A549 treated with CpdA at 1 μM for 4 hours (cell line): Measurements from ENCODE around the gene EXOSC6. TPM values are rescaled to one million over a fixed set of nuclear protein-coding genes. Genes with fewer than 3 reads are reported as not detected.

Experiments
- total RNA-seq: library from RNA; stranded (reverse); fragments of 200-300 nt; extraction: Qiagen RNA extraction; gene quantifications from 5 replicates; pipeline ENCODE4 v1.2.3, GENCODE V29; 2022; ENCODE audit warnings: low read depth

EXOSC6 gene
- 12.2 to 15.9 TPM (median 15.3 TPM) in 5 replicates for total RNA-seq

DNA sequence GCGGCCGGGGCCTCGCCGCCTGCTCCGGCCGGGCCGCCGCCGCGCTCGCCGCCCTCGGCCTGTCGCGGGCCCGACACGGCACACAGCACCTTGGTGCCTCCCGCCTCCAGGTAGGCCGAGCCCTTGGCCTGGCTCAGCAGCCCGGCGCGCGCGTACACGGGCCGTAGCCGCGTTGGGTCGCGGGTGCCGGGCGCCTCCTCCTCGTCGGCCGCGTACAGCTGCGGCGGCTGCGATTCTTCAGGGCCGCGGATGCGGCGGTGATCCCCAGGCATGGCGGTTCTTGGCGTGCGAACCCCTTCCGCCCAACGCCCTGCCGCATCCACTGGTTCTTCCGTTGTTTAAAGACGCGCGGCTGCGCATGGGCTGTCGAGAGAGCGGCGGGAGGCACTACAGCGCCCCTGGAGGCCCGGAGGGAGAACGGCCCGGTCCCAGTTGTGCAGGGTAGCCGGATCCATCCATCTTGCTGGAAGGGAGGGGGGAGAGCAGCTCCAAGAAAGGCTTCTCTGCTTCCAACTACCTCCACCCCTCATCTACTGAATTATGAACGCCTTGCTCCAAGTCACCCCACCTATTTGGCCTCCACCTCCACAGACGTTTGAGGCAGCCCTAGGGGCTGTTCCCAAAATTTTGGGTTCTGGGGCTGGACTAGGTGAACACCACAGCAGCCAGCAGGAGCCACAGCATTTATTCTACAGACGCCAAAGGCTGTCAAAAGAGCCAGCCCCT, at the start of gene EXOSC6:
TSS of gene EXOSC6 (minus strand) at position 312 of the 726 bp plus-strand sequence. CDS start at position 272, 40 bp downstream.

DNA sequence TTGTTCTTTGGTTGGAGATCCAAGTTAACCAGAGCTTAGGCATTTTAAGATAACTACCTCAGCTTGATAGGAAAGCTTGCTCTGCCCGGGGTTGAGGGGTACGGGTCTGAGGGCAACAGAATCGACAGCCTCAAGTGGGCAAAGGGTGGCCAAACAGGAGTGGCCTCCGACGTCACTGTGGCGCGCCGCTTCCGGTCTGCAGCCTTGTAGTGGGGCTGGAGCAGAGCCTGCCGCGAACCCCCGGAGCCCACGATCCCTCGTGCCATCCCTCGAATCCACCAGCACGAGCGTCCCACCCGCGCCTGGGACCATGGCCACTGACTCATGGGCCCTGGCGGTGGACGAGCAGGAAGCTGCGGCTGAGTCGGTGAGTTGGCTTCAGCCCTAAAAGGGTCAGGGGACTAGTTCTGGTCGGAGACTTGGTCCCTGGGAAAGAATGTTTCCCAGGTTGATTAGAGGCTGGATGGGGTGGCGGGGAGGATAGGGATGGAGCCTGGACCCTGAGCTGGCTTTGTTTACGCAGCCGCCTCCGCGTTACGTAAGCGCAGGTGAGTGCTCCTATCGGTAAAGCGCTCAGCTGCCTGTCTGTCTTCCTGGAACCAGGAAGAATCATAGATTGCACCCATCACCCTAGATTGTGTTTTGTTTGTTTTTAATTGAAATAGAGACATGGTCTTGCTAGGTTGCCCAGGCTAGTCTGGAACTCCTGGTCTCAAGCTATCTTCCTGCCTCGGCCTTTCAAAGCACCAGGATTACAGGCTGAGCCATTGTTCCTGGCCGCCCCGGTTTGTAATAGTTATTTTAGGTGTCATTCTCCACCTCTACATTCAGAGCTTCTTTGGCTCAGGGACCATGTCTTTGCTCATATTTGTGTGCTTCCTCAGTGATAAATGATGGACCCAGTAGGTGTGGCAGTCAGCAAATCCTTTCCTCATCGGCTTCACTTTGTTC, 47.5 kb upstream of the EXOSC6 start, which contains the start of gene DDX19B:
TSS of gene DDX19B (plus strand) at position 199 of the 951 bp plus-strand sequence. CDS start at position 311, 112 bp downstream.

DNA sequence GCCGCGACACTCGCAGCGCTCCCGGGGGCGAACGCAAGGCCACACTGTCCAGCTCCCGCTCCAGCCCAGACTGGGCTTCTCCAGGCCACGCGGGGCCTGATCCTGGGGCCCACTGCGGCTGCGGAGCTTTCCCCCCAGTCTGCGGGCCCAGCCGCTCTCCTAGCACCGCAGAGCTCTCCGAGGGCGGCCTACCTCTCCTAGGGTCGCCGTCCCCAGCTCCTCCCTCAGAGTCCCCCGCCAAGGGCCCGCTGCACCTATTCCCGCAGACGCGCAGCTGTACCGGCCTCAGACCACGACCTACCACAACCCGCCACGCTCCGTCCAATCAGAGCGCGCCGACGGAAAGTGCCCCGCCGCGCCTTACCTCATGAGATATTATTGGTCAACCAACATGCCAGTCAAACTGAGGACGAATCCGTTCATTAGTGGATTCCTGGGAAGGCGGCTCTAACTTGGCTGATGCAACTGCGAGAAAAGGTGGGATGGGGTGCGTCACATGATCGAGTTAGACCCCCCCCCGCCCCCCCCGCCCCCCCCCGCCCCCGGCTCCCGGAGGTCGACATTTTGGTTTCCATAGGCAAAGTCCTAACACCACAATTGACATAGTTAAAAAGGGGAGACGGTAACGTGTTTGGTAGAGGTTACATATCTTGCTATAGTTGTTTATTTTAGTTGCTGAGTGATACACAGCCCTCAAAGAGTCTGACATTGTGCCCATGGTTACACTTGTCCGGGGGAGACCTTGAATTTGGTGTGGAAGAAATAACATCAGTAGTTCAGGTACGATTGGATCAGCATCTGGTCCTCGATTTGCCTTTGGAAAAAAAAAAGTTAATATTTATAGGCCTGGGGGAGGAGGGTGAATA, 37.7 kb upstream of the EXOSC6 start, which contains the start of gene AARS1:
TSS of gene AARS1 (minus strand) at position 278 of the 866 bp plus-strand sequence. CDS start 6,743 bp downstream, outside the sequence.

Other genes starting within 250 kb of the EXOSC6 start
- gene PDPR, start 137.6 kb downstream of the EXOSC6 start, total RNA-seq, result 13.0 to 17.5 TPM (median 14.5 TPM) in 5 replicates
- 0.08 to 0.24 TPM (median 0.10 TPM) in 3 of 5 replicates, not detected in the others for gene CLEC18C, start 78.2 kb downstream of the EXOSC6 start, total RNA-seq
- gene AARS1, start 37.6 kb upstream of the EXOSC6 start, total RNA-seq, result 98.0 to 111 TPM (median 104 TPM) in 5 replicates
- 29.3 to 35.7 TPM (median 31.9 TPM) in 5 replicates for gene DDX19B, start 47.2 kb upstream of the EXOSC6 start, total RNA-seq
- 39.1 to 41.8 TPM (median 40.1 TPM) in 5 replicates for gene DDX19A, start 95.0 kb upstream of the EXOSC6 start, total RNA-seq
- gene ST3GAL2, start 187.2 kb upstream of the EXOSC6 start, total RNA-seq, result 21.6 to 25.1 TPM (median 21.8 TPM) in 5 replicates
- 4.2 to 6.3 TPM (median 5.7 TPM) in 5 replicates for gene FCSK, start 202.7 kb upstream of the EXOSC6 start, total RNA-seq